D721Med (cell line): ENCODE measurements around the gene FMN1.

Experiments used
- DNase-seq: peaks from one replicate; pipeline ENCODE4 v3.0.0; 2011; ENCODE audit warnings: low spot score; ENCODE audit not compliant: insufficient read length
- FAIRE-seq: peaks from 2 replicates; lab custom pipeline; 2011; peaks lifted over from hg19 to GRCh38; lab: Jason Lieb, UNC
- TF ChIP-seq, protein P1 (sequence below): IDR thresholded peaks from 2 replicates; pipeline ENCODE4 v1.5.1; 2012; ENCODE audit warnings: mild to moderate bottlenecking, control low read depth; ENCODE audit not compliant: insufficient read depth; ENCODE audit errors: missing control alignments

Gene FMN1

DNA sequence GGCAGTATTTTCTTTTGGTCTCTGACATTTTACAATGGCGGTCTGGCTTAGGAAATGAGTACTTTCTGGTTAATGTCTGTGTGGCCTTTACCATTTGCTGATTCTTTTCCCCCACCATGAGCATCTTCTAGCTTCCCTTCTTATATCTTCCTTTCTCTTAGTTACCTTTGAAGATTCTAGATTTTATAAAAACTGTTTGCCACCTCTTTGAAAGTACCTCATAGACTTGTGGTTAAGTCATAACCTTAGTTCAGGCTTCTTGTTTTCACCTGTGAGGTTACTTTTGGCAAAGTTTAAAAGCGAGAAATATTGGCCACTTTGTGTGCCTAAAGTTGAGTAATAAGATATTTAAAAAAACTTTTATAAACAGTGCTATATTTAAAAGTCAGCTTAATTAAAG is 147.4 kb downstream of the FMN1 start:
- TF ChIP-seq, protein P1, sequence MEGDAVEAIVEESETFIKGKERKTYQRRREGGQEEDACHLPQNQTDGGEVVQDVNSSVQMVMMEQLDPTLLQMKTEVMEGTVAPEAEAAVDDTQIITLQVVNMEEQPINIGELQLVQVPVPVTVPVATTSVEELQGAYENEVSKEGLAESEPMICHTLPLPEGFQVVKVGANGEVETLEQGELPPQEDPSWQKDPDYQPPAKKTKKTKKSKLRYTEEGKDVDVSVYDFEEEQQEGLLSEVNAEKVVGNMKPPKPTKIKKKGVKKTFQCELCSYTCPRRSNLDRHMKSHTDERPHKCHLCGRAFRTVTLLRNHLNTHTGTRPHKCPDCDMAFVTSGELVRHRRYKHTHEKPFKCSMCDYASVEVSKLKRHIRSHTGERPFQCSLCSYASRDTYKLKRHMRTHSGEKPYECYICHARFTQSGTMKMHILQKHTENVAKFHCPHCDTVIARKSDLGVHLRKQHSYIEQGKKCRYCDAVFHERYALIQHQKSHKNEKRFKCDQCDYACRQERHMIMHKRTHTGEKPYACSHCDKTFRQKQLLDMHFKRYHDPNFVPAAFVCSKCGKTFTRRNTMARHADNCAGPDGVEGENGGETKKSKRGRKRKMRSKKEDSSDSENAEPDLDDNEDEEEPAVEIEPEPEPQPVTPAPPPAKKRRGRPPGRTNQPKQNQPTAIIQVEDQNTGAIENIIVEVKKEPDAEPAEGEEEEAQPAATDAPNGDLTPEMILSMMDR: no peak
- FAIRE-seq: no peak
- DNase-seq: no peak

DNA sequence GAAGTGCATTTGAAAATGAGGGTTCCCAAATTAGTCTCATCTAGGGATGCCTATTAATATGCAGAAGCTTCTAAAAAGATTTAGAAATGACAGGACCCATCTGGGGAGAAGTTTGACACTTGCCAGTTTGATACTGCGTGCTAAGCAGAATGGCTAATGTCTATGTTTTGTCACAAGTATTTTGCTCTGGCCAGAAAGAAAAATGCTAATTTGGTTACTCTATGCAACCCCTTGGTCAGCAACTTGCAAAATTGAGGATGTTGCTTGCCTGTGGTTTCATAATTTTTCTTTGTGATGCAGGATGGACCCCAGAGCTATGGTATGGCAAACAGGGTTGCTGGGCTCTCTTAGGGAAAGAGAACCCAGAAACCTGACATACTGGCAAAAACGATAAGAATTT is 148.2 kb downstream of the FMN1 start:
- no peak for DNase-seq
- TF ChIP-seq, protein P1: no peak
- no peak for FAIRE-seq

DNA sequence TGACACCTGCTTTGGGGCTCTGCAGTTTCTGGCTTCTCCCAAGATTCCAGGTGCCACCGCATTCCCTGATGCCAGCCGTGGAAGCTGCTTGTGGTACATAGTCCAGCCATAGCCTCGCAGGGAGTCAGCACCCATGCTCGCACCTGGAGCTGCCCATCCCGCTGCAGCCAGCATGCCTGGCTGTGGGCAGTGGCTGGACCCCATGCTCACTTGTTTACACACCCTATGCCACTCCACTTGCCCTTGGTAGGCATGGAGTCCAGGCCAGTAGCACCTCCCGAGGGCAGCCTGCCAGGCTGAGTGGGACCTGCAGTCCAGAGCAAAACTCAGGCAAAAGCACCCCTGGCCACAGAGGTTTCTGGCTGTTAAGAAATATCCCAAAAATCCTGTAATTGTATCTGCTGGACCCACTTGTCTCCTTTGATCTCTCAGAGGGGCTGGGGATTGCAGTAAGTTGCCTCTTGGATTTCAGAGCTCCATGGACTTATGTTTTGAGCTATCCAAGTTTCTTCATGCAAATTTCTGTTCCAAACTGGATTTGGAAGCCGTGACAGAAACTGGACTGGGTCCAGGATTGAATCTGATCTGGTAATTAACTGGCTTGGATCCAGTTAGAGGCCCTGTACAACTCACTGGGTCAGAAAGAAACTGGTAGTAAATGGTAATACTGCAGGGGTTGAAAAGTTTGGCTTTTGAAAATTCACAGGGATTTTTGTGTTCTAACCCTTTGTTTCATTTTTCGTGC is 149.3 kb downstream of the FMN1 start:
- TF ChIP-seq, protein P1: no peak
- FAIRE-seq: no peak
- DNase-seq: no peak

DNA sequence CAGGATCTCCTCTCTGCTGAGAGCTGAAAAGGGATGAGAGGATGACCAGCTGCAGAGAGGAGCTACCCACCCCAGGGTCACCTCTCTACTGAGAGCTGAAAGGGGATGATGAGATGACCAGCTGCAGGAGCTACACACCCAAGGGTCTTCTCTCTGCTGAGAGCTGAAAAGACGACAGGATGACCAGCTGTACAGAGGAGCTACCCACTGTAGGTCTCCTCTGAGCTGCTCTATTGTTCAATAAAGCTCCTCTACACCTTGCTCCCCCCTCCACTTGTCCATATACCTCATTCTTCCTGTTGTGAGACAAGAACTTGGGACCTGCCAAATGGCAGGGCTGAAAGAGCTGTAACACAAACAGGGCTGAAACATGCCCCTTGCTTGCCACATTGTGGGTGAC is 149.9 kb downstream of the FMN1 start:
- DNase-seq (no peak), FAIRE-seq (no peak)
- TF ChIP-seq, protein P1: no peak

DNA sequence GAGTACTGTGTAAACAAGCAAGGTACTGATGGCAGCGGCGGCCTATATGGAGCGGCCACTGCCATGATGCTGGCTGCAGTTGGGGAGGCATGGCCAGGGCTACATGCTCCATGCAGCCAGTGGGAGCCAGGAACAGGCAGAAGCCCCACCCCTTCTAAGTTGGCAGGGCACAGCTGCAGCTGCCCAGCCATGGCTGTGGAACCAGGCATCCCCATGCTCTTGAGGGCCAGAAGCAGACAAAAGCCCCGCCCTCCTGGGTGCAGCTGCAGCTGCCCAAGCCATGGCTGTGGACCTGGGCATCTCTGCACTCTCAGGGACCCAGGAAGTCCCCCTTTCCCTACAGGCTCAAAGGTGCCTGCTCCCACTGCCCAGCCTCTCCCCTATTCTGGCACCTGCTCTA is 150.9 kb downstream of the FMN1 start:
- TF ChIP-seq, protein P1: no peak
- FAIRE-seq (no peak), DNase-seq (no peak)

DNA sequence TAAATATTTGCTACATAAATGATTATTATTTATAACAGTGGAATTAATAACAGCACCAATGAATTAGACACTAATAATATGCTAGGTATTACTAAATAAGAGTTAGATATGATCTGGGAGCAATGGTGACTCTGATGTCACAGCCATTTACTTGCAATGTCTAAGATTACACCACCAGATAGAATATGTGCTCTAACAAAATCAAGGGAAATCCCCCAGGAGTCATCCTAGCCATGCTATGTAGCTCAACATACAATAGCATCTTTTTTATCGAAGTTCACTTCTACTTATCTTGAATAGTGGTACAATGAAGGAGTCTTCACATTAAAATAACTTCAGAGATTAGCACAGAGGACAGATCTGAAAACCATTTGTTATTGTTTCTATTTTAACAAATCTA is 154.0 kb downstream of the FMN1 start:
- FAIRE-seq: no peak
- TF ChIP-seq, protein P1: no peak
- DNase-seq: no peak

DNA sequence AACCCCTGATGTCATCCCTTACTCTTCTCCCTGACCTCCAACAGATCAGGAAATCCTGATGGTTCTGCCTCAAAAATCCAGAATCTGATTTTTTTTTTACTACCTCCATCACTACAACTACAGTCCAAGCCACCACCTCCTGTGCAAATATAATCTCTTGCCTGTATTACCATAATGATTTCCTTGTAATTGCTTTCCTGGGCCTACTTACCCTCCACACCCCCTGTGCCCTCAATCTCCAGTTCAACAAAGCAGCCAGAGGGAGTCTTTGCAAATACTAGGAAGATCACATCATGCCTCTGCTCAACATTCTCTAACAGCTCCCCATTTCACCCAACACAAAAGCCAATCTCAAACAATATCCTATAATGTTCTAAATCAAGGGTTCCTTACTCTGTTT is 159.9 kb downstream of the FMN1 start:
- TF ChIP-seq, protein P1: no peak
- DNase-seq: no peak

More for the DNA sequence above, 159.9 kb downstream of the FMN1 start:
- FAIRE-seq: no peak
